ENCODE data around the gene ACTG1. TPM values are rescaled to one million over a fixed set of nuclear protein-coding genes. Genes with fewer than 3 reads are reported as not detected.

ACTG1 gene
- total and polyA plus RNA-seq, 2 of the 13 experiments (the other 11 are each of a cell fraction or from before 2014, with no cell fraction given), result 973 to 1,138 TPM

DNA sequence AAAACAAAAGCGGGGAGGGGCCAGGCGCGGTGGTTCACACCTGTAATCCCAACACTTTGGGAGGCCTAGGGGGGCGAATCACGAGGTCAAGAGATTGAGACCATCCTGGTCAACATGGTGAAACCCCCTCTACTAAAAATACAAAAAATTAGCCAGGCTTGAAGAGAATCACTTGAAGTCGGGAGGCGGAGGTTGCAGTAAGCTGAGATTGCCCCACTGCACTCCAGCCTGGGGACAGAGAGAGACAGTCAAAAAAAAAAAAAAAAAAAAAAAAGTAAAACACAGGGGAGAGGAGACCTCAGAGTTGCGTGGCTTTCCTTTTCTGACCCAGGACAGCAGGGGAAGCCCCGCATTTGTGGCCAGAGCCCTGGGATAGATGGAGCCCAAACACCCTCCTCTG lies 19.9 kb downstream of the ACTG1 start:
- Histone ChIP-seq H3K27me3 (ENCODE audit: control insufficient read depth in 1 of 2, insufficient read depth in 2 of 2, low read length in 2 of 2) (peaks cover 1 to 29% of the 10 kb centered on the region in 2 experiments), H3K4me1 (ENCODE audit: insufficient read depth, low read length) (peaks cover 67% of the 10 kb centered on the region), H3K4me3 (replicated peaks in 1 of 3; ENCODE audit: insufficient read depth in 1 of 3, low read depth in 2 of 3, low read length in 3 of 3) (no peak overlapping the region), H3K9me3 (ENCODE audit: low read length) (no peaks in the 10 kb centered on the region), H3K9ac (ENCODE audit: insufficient read depth, low read depth, low read length) (no peak overlapping the region), H3K4me2 (ENCODE audit: low read depth, low read length) (no peak overlapping the region), H2AFZ (ENCODE audit: low read length) (no peak overlapping the region), H4K20me1 (ENCODE audit: insufficient read depth, low read length) (no peaks in the 10 kb centered on the region), H3K79me2 (ENCODE audit: insufficient read depth, low read length) (no peaks in the 10 kb centered on the region), H3K27ac (ENCODE audit: extremely low read length, insufficient read depth, low read length) (no peak overlapping the region), H3K36me3 (replicated peaks in 1 of 2; ENCODE audit: control insufficient read depth in 1 of 2, insufficient read depth in 2 of 2, low read length in 2 of 2) (no peaks in the 10 kb centered on the region)
- intact Hi-C loops (cut with micrococcal nuclease; ENCODE audit: unreplicated experiment) (no loop called here), in situ Hi-C loops (cut with HindIII; ENCODE audit: extremely low pct_ligation_motif_present, low pct_unique_long_range_greater_than_20kb) (no loop called here)
- POLR2A ChIA-PET, result interaction anchor here (1.0 to 2.0 kb wide), 7 partner anchors 10 to 96 kb away, joined by 3 to 13 read pairs (median 3); partner anchors contain the start of genes ACTG1 and FAAP100
- CTCF ChIA-PET (ENCODE audit: low intra/inter-chr PET ratio, low total read pairs), result no interaction called here
- no TSS peak for BruUV-seq (replicated peaks)
- TF ChIP-seq ZNF510 (CRISPR knock-in tag; IDR thresholded peaks at IDR 0.05; ENCODE audit: low read depth) (no peak), ZSCAN5A (CRISPR knock-in tag; IDR thresholded peaks at IDR 0.05; ENCODE audit: borderline replicate concordance) (no peak), SNAPC5 (CRISPR knock-in tag; IDR thresholded peaks at IDR 0.05; ENCODE audit: borderline replicate concordance) (no peak), TEAD3 (CRISPR knock-in tag; optimal IDR thresholded peaks at IDR 0.05; ENCODE audit: borderline replicate concordance) (no peak), ZFP36L1 (CRISPR knock-in tag; IDR thresholded peaks at IDR 0.05) (no peak), RFXAP (CRISPR knock-in tag; IDR thresholded peaks at IDR 0.05; ENCODE audit: borderline replicate concordance) (no peak), ZNF468 (CRISPR knock-in tag; IDR thresholded peaks at IDR 0.05) (no peak), HMG20A (CRISPR knock-in tag; IDR thresholded peaks at IDR 0.05; ENCODE audit: borderline replicate concordance) (no peak)
- TF ChIP-seq, protein P1, sequence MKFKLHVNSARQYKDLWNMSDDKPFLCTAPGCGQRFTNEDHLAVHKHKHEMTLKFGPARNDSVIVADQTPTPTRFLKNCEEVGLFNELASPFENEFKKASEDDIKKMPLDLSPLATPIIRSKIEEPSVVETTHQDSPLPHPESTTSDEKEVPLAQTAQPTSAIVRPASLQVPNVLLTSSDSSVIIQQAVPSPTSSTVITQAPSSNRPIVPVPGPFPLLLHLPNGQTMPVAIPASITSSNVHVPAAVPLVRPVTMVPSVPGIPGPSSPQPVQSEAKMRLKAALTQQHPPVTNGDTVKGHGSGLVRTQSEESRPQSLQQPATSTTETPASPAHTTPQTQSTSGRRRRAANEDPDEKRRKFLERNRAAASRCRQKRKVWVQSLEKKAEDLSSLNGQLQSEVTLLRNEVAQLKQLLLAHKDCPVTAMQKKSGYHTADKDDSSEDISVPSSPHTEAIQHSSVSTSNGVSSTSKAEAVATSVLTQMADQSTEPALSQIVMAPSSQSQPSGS (CRISPR knock-in tag; IDR thresholded peaks at IDR 0.05), result no peak
- TF ChIP-seq, protein P2, sequence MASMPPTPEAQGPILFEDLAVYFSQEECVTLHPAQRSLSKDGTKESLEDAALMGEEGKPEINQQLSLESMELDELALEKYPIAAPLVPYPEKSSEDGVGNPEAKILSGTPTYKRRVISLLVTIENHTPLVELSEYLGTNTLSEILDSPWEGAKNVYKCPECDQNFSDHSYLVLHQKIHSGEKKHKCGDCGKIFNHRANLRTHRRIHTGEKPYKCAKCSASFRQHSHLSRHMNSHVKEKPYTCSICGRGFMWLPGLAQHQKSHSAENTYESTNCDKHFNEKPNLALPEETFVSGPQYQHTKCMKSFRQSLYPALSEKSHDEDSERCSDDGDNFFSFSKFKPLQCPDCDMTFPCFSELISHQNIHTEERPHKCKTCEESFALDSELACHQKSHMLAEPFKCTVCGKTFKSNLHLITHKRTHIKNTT (CRISPR knock-in tag; IDR thresholded peaks at IDR 0.05), result no peak
- ATAC-seq (no peak), DNase-seq (ENCODE audit: low spot score) (no peak), FAIRE-seq (no peak)
- WGBS (ENCODE audit: low lambda C conversion rate), result 54% methylated on average over 9 of the region's 9 CpGs
